C4-2B (cell line): Measurements from ENCODE around the gene CD44.

ENCODE experiments used
- H3K27ac ChIP-seq: fragments of 450-650 bp; 2 replicates; pipeline ENCODE4 v1.5.1; 2017
- ZFX ChIP-seq: fragments of 450-650 bp; IDR thresholded peaks from 2 replicates; pipeline ENCODE4 v1.6.1; 2017
- TF ChIP-seq, protein P1 (sequence below): fragments of 450-650 bp; conservative IDR thresholded peaks from 2 replicates; pipeline ENCODE4 v1.5.1; 2017; ENCODE audit warnings: mild to moderate bottlenecking

Gene CD44

DNA sequence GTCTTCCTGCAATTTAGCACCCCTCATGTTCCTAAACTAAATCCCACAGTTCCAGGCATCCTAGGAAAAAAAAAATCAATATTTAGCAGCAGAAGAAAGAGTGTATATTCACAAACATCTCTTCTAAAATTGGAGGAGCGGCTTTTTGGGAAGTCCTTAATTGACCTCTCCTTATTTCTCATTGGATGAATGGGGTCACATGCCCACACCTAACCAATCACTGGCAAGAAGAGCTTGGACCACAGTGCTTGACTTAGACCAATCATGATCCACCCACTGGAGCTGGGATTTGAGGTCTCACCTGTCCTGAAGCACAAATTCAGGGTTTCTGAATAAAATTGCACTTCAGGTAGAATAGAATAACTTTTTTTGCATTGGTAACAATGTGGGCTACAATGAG lies 16.0 kb downstream of the CD44 start:
- H3K27ac ChIP-seq = peak overlapping the region; percentile 19; the same call in 1 of the 2 replicates
- no peak for TF ChIP-seq ZFX

DNA sequence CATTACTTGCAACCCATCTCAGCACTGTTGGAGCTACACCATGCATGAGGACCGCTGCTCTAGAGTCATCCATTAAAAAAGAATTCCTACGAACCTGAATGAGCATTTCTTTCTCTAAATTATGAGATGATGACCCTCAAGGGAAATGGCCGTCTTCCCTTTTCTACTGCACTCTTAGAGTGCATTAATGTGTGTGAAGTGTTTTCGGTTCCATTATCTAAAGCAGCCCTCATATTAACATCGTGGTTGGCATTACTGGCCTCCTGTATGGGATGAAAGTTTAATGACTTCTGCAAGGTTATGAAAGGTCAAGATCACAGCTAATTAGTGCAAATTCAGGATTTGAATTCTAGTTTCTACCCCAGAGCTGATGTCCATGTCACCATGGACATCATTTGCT lies 16.7 kb downstream of the CD44 start:
- no peak overlapping the region for H3K27ac ChIP-seq
- TF ChIP-seq ZFX = no peak
- TF ChIP-seq, protein P1, sequence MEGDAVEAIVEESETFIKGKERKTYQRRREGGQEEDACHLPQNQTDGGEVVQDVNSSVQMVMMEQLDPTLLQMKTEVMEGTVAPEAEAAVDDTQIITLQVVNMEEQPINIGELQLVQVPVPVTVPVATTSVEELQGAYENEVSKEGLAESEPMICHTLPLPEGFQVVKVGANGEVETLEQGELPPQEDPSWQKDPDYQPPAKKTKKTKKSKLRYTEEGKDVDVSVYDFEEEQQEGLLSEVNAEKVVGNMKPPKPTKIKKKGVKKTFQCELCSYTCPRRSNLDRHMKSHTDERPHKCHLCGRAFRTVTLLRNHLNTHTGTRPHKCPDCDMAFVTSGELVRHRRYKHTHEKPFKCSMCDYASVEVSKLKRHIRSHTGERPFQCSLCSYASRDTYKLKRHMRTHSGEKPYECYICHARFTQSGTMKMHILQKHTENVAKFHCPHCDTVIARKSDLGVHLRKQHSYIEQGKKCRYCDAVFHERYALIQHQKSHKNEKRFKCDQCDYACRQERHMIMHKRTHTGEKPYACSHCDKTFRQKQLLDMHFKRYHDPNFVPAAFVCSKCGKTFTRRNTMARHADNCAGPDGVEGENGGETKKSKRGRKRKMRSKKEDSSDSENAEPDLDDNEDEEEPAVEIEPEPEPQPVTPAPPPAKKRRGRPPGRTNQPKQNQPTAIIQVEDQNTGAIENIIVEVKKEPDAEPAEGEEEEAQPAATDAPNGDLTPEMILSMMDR = no peak

DNA sequence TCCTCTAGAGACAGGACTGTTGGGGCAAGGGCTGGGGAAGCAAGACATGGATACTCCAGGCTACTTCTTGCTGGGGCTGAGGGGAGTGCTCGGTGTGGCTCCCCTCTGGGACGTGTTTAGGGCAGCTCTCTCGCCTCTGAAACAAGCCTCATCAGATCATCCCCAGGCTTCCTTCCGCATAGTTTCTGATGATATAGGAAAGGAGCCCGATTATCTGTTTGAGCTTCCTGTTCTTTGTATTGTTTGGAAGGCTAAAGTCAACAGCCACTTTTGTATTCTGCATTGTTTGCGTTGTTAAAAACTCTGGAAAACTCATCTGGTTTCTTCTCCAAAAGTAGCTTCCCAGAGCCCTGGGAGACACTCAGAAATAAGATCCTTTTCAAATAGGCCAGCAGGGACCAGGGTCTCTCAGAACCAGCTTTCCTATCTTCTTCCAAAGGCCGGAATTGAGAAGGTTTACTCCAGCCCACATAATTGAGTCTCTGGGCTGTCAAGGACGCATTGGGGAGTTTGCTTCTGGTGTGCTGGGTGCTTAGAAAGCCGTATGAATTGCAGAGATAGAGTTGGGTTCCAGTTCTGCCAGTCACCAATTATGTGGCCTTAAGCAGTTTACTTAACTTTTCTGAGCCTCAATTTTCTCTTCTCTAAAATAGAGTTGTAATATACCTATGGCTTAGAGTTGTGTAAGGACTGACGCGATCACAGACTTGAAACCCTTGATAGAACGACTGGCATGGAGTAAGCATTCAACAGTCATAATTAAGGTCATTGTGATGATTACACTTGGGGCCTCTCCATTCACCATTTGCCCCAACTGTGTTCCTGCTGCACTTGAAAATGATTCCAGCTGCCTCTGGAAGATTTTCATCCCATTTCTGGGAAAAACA lies 19.1 kb downstream of the CD44 start:
- peak overlapping the region; percentile 78 for H3K27ac ChIP-seq
- TF ChIP-seq, protein P1 = no peak
- no peak for TF ChIP-seq ZFX

DNA sequence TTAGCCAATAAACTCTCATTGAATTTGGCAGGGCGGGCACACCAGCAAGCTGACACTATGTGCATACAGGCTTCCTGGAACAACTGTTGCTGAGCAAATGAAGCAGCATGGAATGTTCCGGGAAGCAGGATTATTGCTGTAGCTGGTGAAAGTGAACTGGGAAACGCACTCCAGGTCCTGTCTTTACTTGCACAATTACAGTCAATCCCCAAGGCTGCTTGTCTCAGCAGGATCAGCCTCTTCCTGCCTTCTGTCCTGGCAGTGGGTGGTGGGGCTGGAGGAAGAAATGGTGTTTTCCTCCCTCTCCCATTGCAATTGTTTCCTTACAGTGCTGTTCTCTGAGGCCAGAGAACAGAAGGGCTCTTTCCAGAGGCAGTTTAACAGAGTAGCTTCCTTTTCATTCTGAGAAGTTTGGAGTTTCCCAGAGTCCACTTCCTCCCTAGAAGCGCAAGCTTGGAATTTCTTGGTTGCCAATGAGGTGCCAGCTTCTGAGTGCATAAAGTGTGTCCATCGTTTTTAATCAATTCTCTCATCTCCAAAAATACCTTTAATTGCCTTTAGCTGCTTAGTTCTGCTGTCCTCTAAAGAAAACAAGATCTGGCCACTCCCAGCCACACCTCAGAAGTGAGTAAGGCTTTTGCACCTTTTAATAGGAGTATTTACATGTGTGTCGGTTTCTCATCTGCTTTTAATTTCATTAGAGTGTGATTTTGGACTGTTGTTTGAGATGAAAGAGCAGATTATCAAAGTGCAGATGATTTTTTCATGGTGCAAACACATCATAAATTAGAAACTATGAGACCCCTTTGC lies 19.9 kb downstream of the CD44 start:
- TF ChIP-seq, protein P1 = no peak
- no peak for TF ChIP-seq ZFX
- peak overlapping the region; percentile 78 for H3K27ac ChIP-seq

DNA sequence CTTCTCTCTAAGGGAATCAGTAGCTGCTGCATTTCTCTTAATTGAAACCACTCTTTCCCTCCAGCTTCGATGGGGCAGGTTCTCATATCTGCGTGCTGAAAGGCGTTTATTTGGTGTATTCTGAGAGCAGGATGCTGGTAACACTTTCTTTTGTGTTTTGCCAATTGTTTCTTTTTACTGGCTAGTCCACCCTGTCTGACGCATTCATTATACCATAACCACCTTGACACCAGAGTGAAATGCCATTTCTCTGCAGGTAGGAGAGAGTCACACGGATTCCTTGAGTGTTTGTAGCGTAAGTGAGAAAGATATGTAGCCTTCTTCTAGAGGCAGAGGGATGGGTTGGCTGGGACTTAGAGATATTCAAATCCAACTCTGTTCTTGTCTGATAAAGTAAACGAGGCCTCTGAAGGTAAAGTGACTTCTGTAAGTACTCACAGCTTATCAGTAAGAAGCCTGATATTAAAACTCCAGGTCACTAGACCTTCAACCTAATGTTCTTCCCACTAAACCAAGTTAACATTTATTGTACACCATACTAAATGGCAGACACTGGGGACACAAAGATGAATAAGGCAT lies 21.4 kb downstream of the CD44 start:
- TF ChIP-seq, protein P1 = no peak
- TF ChIP-seq ZFX = no peak

DNA sequence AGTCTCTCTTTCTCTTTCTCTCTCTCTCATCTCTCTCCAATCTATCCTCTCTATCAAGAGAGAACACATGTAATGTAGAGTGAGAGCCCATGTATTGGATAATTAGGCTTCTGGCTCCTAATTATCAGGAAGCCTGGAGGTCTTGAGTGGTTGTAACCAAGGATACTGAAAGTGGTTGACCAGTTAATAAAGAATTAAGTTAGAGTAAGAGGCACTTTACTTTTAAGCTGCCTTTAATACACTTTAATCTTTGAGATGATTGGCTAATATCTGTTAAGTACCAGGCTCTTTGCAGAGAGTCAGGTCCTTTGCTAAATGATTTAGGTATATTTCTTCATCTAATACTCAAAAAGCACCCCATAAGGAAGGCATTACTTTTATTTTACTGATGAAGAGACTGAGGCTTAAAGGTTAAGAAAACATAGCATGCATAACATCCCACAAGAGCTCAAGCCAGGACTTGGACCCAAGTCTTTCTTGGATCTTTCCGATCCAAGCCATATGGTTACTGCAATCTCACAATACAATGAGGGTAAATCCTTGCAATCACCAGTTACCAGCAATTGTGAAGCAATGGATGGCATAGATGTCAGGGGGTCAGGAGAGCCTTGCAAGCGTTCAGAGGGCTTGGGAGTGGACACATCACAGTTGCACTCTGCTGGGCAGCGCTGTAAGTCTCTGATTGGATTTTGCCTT lies 22.1 kb downstream of the CD44 start:
- H3K27ac ChIP-seq = no peak overlapping the region
- no peak for TF ChIP-seq ZFX
- TF ChIP-seq, protein P1 = no peak

More for the DNA sequence above, 21.4 kb downstream of the CD44 start:
- peak overlapping the region; percentile 78 for H3K27ac ChIP-seq

DNA sequence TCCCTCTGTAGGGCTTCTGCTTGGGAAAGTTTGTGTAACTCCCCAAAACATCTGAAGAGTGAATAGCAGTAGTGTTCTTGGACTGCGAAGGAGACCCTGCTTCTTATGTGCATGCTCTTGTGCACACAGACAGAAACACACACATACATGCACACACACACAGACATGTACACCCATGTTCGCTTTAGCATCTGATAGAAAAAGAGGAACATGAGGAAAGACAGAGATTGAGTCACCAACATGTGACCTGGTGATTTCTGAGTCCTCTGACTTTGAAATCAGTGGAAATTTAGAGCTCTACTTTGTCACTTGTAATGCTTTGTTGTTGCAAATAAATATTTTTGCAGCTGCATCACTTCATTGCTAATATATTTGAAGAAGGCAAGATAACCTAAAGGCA lies 23.8 kb downstream of the CD44 start:
- TF ChIP-seq ZFX = no peak
- TF ChIP-seq, protein P1 = no peak
- H3K27ac ChIP-seq = no peak overlapping the region
